SHP77 treated with DMSO at 0.1 percent for 48 hours (cell line): ENCODE data around the gene RAP1GAP2.
"Not testable (repeated sequence)": the region's sequence is repeated elsewhere in the genome, so short reads cannot be mapped to it uniquely, and the experiment has no call there.

ENCODE experiments used
- DNase-seq: peaks from one replicate; lab custom pipeline; 2025; lab: John Stamatoyannopoulos, UW

Gene RAP1GAP2

GRCh38 chr17:3025421-3026124 is 229.3 kb downstream of the RAP1GAP2 start:
- no peak for DNase-seq

- no peak for DNase-seq
Measured at GRCh38 chr17:3026125-3026855, 230.1 kb downstream of the RAP1GAP2 start.

- peak; percentile 14 for DNase-seq
Measured at GRCh38 chr17:3026856-3027751, 230.9 kb downstream of the RAP1GAP2 start.

- no peak for DNase-seq
Measured at GRCh38 chr17:3027786-3028532, 231.7 kb downstream of the RAP1GAP2 start.

GRCh38 chr17:3029213-3029913 is 233.1 kb downstream of the RAP1GAP2 start:
- no peak for DNase-seq

GRCh38 chr17:3030096-3030495 is 233.9 kb downstream of the RAP1GAP2 start:
- no peak for DNase-seq

- not testable (repeated sequence) for DNase-seq
Measured at GRCh38 chr17:3030852-3031470, 234.7 kb downstream of the RAP1GAP2 start.

GRCh38 chr17:3032258-3033247 is 236.3 kb downstream of the RAP1GAP2 start:
- no peak for DNase-seq

- DNase-seq, result no peak
Measured at GRCh38 chr17:3033248-3033640, 237.0 kb downstream of the RAP1GAP2 start.

- DNase-seq, result no peak
Measured at GRCh38 chr17:3033741-3034577, 237.7 kb downstream of the RAP1GAP2 start.

- no peak for DNase-seq
Measured at GRCh38 chr17:3034578-3034920, 238.3 kb downstream of the RAP1GAP2 start.

- DNase-seq, result no peak
Measured at GRCh38 chr17:3035256-3035967, 239.2 kb downstream of the RAP1GAP2 start.

GRCh38 chr17:3035968-3036280 is 239.7 kb downstream of the RAP1GAP2 start:
- no peak for DNase-seq

GRCh38 chr17:3036800-3037199 is 240.6 kb downstream of the RAP1GAP2 start:
- DNase-seq, result no peak

- no peak for DNase-seq
Measured at GRCh38 chr17:3037259-3037658, 241.0 kb downstream of the RAP1GAP2 start.

GRCh38 chr17:3038941-3039340 is 242.7 kb downstream of the RAP1GAP2 start:
- DNase-seq, result no peak

- no peak for DNase-seq
Measured at GRCh38 chr17:3039736-3040135, 243.5 kb downstream of the RAP1GAP2 start.

GRCh38 chr17:3040882-3041281 is 244.6 kb downstream of the RAP1GAP2 start:
- no peak for DNase-seq
